IMR-90 (cell line): ENCODE data around the gene HAUS5. TPM values are rescaled to one million over a fixed set of nuclear protein-coding genes. Genes with fewer than 3 reads are reported as not detected.

Source experiments
- ATAC-seq: fragments of 200-7000 bp; cut with Tn5 transposase; 2 replicates; pipeline ENCODE4 v1.9.1; 2020; ENCODE audit warnings: low read depth, mild to moderate bottlenecking, moderate library complexity
- BruUV-seq: library from RNA; stranded (reverse); fragments of 400-500 nt; replicated peaks from 2 replicates; lab custom pipeline; 2021; lab: Mats Ljungman, UMichigan
- CTCF ChIA-PET: fragments of 300-600 bp; formaldehyde crosslinking; extraction: SDS; loops from one replicate; lab custom pipeline; 2021; ENCODE audit warnings: antibody characterized with exemption; lab: Yijun Ruan, JAX
- POLR2A ChIA-PET: fragments of 300-600 bp; sonication (Branson Sonifier 250); formaldehyde crosslinking; loops from one replicate; lab custom pipeline; 2022; ENCODE audit warnings: antibody characterized with exemption; ENCODE audit not compliant: unreplicated experiment; lab: Charles Lee
- DNase-seq: peaks from one replicate; pipeline ENCODE4 v3.0.0; 2013
- H2AFZ ChIP-seq: replicated peaks from 2 replicates; pipeline ENCODE3; 2013; ENCODE audit warnings: low read length, mild to moderate bottlenecking; ENCODE audit not compliant: poor library complexity
- H2AK5ac ChIP-seq: 2 replicates; pipeline ENCODE4 v1.6.1; 2013; ENCODE audit warnings: low read depth, low read length, inconsistent platforms
- H2AK9ac ChIP-seq: replicated peaks from 2 replicates; pipeline ENCODE3; 2013; ENCODE audit warnings: mild to moderate bottlenecking, low read depth, low read length, moderate library complexity; ENCODE audit not compliant: poor library complexity
- H2BK120ac ChIP-seq: 2 replicates; pipeline ENCODE4 v1.6.1; 2013; ENCODE audit warnings: low read depth, low read length, inconsistent platforms
- H2BK15ac ChIP-seq: 3 replicates; pipeline ENCODE4 v1.6.1; 2013; ENCODE audit warnings: low read depth, low read length, inconsistent platforms
- H2BK20ac ChIP-seq: 2 replicates; pipeline ENCODE4 v1.6.1; 2013; ENCODE audit warnings: low read depth, mild to moderate bottlenecking, inconsistent platforms, low read length, moderate library complexity
- H2BK5ac ChIP-seq: 2 replicates; pipeline ENCODE4 v1.6.1; 2013; ENCODE audit warnings: mild to moderate bottlenecking, low read depth, low read length, inconsistent platforms; ENCODE audit not compliant: poor library complexity, severe bottlenecking
- H3K14ac ChIP-seq: replicated peaks from 2 replicates; pipeline ENCODE4 v1.6.1; 2013; ENCODE audit warnings: low read depth, low read length, inconsistent platforms
- H3K18ac ChIP-seq: 2 replicates; pipeline ENCODE4 v1.6.1; 2013; ENCODE audit warnings: low read depth, low read length, control low read depth
- H3K23ac ChIP-seq: 2 replicates; pipeline ENCODE4 v1.6.1; 2013; ENCODE audit warnings: low read depth, low read length, inconsistent platforms
- H3K27ac ChIP-seq: 2 replicates; pipeline ENCODE4 v1.5.1; 2013; ENCODE audit warnings: mild to moderate bottlenecking, control low read depth, low read length; ENCODE audit not compliant: insufficient read depth
- H3K27me3 ChIP-seq: 2 replicates; pipeline ENCODE4 v1.6.1; 2013; ENCODE audit warnings: low read length; ENCODE audit not compliant: control insufficient read depth, insufficient read depth
- H3K36me3 ChIP-seq: 2 replicates; pipeline ENCODE4 v1.6.1; 2013; ENCODE audit warnings: low read length, mixed read lengths; ENCODE audit not compliant: control insufficient read depth, insufficient read depth
- H3K4ac ChIP-seq: 2 replicates; pipeline ENCODE4 v1.6.1; 2013; ENCODE audit warnings: low read depth, low read length, inconsistent platforms
- H3K4me1 ChIP-seq: 2 replicates; pipeline ENCODE4 v1.6.1; 2013; ENCODE audit warnings: low read length, mixed read lengths; ENCODE audit not compliant: control insufficient read depth, insufficient read depth
- H3K4me2 ChIP-seq: 2 replicates; pipeline ENCODE4 v1.6.1; 2013; ENCODE audit warnings: low read depth, mild to moderate bottlenecking, control low read depth, low read length, moderate library complexity
- H3K4me3 ChIP-seq: 2 replicates; pipeline ENCODE4 v1.5.1; 2013; ENCODE audit warnings: low read depth, mild to moderate bottlenecking, control low read depth, low read length, moderate library complexity; ENCODE audit not compliant: insufficient read depth
- H3K56ac ChIP-seq: 2 replicates; pipeline ENCODE4 v1.6.1; 2013; ENCODE audit warnings: low read length, inconsistent platforms; ENCODE audit not compliant: insufficient read depth; ENCODE audit errors: extremely low read depth
- H3K79me1 ChIP-seq, 2 experiments: 2 replicates each; pipeline ENCODE4 v1.6.1; 2013; ENCODE audit warnings: low read length in 2 of 2, inconsistent platforms in 1 of 2, low read depth in 1 of 2
- H3K9ac ChIP-seq: 2 replicates; pipeline ENCODE4 v1.6.1; 2013; ENCODE audit warnings: low read depth, low read length, control low read depth
- H3K9me1 ChIP-seq: 2 replicates; pipeline ENCODE4 v1.6.1; 2013; ENCODE audit warnings: low read length, inconsistent platforms; ENCODE audit not compliant: insufficient read depth
- H3K9me3 ChIP-seq: 2 replicates; pipeline ENCODE4 v1.6.1; 2013; ENCODE audit warnings: low read length; ENCODE audit not compliant: control insufficient read depth, insufficient read depth
- H4K20me1 ChIP-seq: 2 replicates; pipeline ENCODE4 v1.6.1; 2013; ENCODE audit warnings: low read length, inconsistent platforms; ENCODE audit not compliant: insufficient read depth
- H4K5ac ChIP-seq: 2 replicates; pipeline ENCODE4 v1.6.1; 2013; ENCODE audit warnings: mild to moderate bottlenecking, low read depth, low read length, control low read depth
- H4K8ac ChIP-seq, 2 experiments: 2 replicates each; pipeline ENCODE4 v1.6.1; 2013; ENCODE audit warnings: low read depth in 2 of 2, low read length in 2 of 2, control low read depth in 1 of 2, inconsistent platforms in 1 of 2
- H4K91ac ChIP-seq: 2 replicates; pipeline ENCODE4 v1.6.1; 2013; ENCODE audit warnings: low read depth, low read length, inconsistent platforms; ENCODE audit not compliant: insufficient read depth
- MAZ ChIP-seq: IDR thresholded peaks from 2 replicates; pipeline ENCODE4 v1.6.1; 2012; ENCODE audit warnings: low read depth, mild to moderate bottlenecking, low read length, improper control_type of control experiment, moderate library complexity, borderline replicate concordance
- WGBS, 2 experiments: methylation state at CpG; one replicate each; pipeline versions ENCODE4 v1.1.5 to v1.1.7; 2013; ENCODE audit warnings: missing lambda C conversion rate in 2 of 2; ENCODE audit not compliant: insufficient read length in 1 of 2; ENCODE audit errors: extremely low coverage in 2 of 2; 5-methylcytosine and 5-hydroxymethylcytosine counted together
- dilution Hi-C: fragments of 300-500 bp; cut with HindIII; formaldehyde crosslinking; loops from one replicate; pipeline ENCODE4 v1.14.3; 2018; ENCODE audit warnings: low sequenced_read_pairs; ENCODE audit not compliant: unreplicated experiment
- in situ Hi-C: fragments of 300-500 bp; cut with MboI; formaldehyde crosslinking; loops from 3 replicates; pipeline ENCODE4 v1.14.3; 2019; ENCODE audit warnings: low sequenced_read_pairs, inconsistent platforms, mixed read lengths
- intact Hi-C: fragments of 100-400 bp; cut with micrococcal nuclease; formaldehyde crosslinking; loops from 2 replicates; pipeline ENCODE4 v1.10.0; 2022
- polyA plus RNA-seq, 3 experiments: library from polyadenylated mRNA; depleted of rRNA; stranded (reverse); fragments of >200 nt; gene quantifications; 2 replicates each; pipeline ENCODE4 v1.2.3, GENCODE V29; 2012; ENCODE audit warnings: low replicate concordance in 1 of 3
- total RNA-seq: library from RNA; depleted of rRNA; stranded (reverse); fragments of >200 nt; gene quantifications from 2 replicates; pipeline ENCODE4 v1.2.3, GENCODE V29; 2012

The HAUS5 gene
- total and polyA plus RNA-seq, 2 of the 4 experiments (the other 2 are of a cell fraction), result 3.4 to 6.2 TPM

DNA sequence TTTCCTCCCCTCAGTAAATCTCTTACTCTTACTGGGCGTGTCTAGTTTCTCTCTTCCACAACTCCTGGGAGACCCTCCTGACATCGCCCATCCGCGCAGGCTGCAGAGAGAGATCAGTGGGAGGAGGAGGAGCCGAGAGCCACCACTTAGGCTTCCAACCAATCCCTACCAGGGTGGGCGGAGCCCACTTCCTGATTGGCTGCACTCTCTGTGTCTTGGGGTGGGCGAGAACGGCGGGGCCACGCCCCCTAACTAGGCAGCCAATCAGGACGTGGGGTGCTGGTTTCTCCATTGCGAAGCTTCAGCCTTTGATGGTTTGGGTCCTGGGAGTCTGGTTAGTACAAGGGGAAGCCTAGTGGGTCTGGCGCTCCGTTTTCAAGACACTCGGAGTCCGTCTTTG is 26.7 kb upstream of the HAUS5 start, which contains the start of gene PMIS2:
PMIS2 (plus strand) TSS at position 326 of the 400 bp plus-strand sequence. CDS start 87 bp downstream, outside the sequence.
- H3K4me2 ChIP-seq, result no peak within 1 kb of the TSS
- H4K8ac ChIP-seq, result no peak within 1 kb of the TSS
- ATAC-seq, result peak; percentile 42; the same call in 1 of the 2 replicates
- H3K27ac ChIP-seq, result no peak within 1 kb of the TSS
- H3K79me1 ChIP-seq, result no peaks in the 10 kb centered on the region
- ChIA-PET CTCF (no interaction called here), POLR2A (no interaction called here)
- no peaks in the 10 kb centered on the region for H3K4me1 ChIP-seq
- no peak within 1 kb of the TSS for H3K4ac ChIP-seq
- H2BK5ac ChIP-seq, result no peak within 1 kb of the TSS
- no peak within 1 kb of the TSS for H2BK120ac ChIP-seq
- no peak within 1 kb of the TSS for H3K23ac ChIP-seq
- H3K9me1 ChIP-seq, result no peaks in the 10 kb centered on the region
- H4K91ac ChIP-seq, result no peak within 1 kb of the TSS
- no peaks in the 10 kb centered on the region; the same call in 1 of the 2 replicates for H3K9me3 ChIP-seq
- WGBS, 2 experiments, result no CpG with 5 or more reads among the region's 16 CpGs
- no TSS peak for BruUV-seq
- H2BK15ac ChIP-seq, result no peak within 1 kb of the TSS
- peaks cover 4% of the 10 kb centered on the region for H3K27me3 ChIP-seq
- peak within 1 kb of the TSS; percentile 70 for H2AFZ ChIP-seq
- intact Hi-C loops, result no loop called here
- no peak within 1 kb of the TSS for H2AK5ac ChIP-seq
- dilution Hi-C loops, result no loop called here
- no peak within 1 kb of the TSS for H3K14ac ChIP-seq
- no peaks in the 10 kb centered on the region for H4K20me1 ChIP-seq
- no peak within 1 kb of the TSS for H4K5ac ChIP-seq
- H3K36me3 ChIP-seq, result no peaks in the 10 kb centered on the region
- no peak within 1 kb of the TSS for H3K4me3 ChIP-seq
- H2AK9ac ChIP-seq, result peak within 1 kb of the TSS; percentile 65
- TF ChIP-seq MAZ, result no peak
- H3K56ac ChIP-seq, result no peak within 1 kb of the TSS
- no peak within 1 kb of the TSS for H3K9ac ChIP-seq
- in situ Hi-C loops, result loop anchor here (25.0 kb wide), 1 partner anchor 249 kb away; the partner anchor contains the start of genes CD22 and FFAR1
- no peak for DNase-seq
- H3K18ac ChIP-seq, result no peak within 1 kb of the TSS
- no peak within 1 kb of the TSS for H2BK20ac ChIP-seq
